ENCODE results near the gene MRPS18A.
A peak's percentile ranks its signal among the peaks of the same experiment; 100 is the strongest.
"Not testable (repeated sequence)": the region's sequence is repeated elsewhere in the genome, so short reads cannot be mapped to it uniquely, and the experiment has no call there.

MRPS18A gene

DNA sequence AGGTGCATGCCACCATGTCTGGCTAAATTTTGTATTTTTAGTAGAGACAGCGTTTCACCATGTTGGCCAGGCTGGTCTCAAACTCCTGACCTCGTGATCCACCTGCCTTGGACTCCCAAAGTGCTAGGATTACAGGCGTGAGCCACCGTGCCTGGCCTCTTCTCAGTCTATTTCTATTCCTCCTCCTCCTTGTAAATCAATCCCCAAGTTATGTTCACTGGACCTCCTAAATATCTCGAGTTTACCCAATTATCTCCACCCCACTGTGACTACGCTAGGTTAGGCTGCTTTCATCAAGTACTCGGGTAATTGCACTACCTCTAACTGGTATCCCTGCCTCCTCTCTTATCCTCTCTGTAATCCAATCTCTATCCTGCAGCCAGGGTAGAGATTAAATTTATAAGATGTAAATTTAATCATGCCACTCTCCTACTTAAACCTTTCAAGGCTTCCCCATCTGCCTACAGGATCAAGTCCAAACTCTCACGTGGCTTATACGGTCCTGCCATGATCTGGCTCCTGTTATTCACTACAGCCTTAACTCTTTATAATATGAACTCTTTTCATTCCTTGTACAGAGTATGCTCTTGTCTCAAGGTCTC lies 52.8 kb downstream of the MRPS18A start:
- DNase-seq (ENCODE audit: low read depth), result no peak

DNA sequence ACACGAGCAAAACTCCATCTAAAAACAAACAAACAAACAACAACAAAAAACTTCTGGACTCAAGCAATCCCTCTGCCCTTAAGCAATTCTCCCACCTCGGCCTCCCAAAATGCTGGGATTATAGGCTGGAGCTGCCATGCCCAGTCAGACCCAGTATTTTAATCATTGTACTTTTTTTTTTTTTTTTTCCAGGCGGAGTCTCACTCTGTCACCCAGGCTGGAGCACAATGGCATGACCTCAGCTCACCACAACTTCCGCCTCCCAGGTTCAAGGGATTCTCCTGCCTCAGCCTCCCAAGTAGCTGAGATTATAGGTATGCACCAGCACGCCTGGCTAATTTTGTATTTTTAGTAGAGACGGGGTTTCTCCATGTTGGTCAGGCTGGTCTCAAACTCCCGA lies 54.6 kb downstream of the MRPS18A start:
- not testable (repeated sequence) for DNase-seq (ENCODE audit: low read depth)

DNA sequence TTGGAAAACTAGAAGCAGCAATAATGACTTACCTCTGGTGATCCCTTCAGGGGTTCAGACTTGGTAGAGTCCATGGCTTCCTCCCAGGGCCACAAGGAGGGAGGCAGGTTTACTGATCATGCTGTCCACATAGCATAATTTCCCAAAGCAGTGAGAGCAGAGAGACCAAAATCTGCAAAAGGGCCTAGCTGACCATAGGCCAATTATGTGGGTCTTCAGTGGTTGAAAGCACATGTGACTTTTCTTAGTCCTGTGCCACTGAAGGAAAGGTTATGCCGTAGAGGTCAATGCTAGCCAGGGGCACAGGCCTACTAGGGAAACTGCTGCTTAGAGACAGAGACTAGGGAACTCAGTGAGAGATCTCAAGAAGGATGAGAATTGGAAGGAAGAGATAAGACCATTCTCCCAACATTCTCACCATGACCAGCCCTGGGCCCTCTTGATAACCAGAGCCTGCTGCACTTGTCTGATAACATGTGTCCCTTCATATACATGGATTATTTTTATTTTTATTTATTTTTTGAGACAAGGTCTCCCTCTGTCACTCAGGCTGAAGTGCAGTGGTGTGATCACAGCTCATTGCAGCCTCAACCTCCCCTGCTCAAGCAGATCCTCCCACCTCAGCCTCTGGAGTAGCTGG lies 56.5 kb downstream of the MRPS18A start:
- DNase-seq (ENCODE audit: low read depth), result no peak

DNA sequence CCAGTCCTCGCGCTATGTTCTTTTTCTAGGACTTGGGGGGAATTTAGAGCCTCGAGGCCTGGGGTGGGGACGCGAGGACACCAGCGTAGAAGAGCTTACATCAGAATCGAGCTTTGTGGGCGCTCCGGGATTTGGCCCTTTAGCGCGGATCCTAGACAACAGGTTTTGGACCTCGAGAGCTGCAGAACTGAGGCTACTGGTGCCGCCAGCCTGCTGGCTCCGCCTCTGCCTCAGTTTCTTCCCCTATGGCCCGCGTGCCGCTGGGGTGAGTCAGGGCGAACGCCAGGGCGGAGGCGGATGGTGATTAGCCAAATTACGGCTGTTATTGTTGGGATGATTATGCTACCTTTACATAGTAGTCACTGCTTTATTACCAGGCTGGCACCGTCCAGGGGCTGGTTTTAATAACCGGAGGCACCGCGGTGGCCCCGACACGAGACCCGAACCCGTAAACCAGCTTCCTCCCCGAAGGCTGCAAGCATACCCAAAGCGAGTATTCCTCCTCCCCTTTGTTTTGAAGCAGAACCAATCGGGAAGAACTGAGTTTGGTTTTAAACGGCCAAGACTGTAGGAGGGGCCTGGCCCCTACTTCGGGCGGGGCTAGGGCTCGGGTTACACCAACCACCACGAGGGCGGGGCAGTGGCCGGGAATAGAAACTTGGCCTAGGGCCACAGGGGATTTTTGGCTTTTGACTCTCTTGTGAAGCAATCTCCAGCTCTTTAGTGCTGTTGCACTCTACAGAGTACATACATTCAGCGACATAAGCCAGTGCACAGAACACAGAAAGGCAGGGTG lies 57.9 kb downstream of the MRPS18A start:
- DNase-seq (ENCODE audit: low read depth), result peak; percentile 99

DNA sequence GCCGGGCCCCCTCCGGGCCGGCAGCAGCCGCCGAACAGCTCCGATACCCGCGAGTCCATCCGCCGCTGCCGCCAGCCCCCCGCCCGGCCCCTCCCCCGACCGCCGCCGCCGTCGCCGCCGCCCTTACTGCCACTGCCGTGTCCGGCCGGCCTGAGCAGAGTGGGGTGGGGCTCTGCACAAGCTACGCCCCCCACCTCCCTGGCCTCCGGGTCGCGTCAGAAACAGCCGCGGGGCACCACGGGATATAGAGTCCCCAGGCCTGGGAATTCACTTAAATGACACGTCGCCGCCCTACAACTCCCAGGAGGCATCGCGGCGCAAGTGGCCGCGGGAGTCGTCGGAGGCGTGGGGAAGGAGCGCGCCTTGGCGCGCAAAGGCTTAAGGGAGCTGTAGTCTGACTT lies 58.5 kb downstream of the MRPS18A start, which contains the start of gene GTPBP2:
TSS of gene GTPBP2 (minus strand) at position 161 of the 401 bp plus-strand sequence. CDS start at position 59, 102 bp downstream.
- DNase-seq (ENCODE audit: low read depth), result peak; percentile 99

DNA sequence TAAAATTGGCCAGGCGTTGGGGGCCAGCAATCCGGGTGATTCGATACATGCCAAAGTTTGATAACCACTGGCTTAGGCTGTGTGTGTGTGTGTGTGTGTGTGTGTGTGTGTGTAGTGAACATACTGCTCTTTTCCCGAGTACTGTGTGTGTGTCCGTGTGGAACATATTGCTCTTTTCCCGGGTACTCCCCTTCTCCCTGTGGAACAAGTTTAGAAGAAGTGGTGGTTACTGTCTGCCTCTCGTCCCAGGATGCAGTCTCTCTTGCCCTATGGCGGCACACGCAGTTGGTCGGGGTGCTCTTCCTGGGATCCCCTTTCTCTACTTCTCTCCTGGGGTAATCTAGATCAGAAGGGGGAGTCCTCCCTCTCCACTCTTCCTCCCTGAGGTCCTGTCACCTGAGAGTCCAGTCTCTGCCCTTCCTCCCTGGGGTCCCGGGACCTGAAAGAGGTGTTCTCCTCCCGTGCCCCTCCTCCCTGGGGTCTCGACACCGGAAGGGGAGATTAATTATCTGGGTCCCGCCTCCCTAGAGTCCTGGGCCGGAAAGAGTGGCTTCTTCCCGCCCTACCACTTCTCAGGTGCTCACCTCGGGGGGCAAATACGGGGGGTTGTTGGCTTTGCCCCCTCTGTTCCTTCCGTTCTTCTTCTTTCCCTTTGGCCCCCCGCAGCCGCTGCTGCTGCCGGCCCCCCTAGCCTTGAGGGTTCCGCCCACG lies 59.0 kb downstream of the MRPS18A start:
- peak; percentile 29 for DNase-seq (ENCODE audit: low read depth)

DNA sequence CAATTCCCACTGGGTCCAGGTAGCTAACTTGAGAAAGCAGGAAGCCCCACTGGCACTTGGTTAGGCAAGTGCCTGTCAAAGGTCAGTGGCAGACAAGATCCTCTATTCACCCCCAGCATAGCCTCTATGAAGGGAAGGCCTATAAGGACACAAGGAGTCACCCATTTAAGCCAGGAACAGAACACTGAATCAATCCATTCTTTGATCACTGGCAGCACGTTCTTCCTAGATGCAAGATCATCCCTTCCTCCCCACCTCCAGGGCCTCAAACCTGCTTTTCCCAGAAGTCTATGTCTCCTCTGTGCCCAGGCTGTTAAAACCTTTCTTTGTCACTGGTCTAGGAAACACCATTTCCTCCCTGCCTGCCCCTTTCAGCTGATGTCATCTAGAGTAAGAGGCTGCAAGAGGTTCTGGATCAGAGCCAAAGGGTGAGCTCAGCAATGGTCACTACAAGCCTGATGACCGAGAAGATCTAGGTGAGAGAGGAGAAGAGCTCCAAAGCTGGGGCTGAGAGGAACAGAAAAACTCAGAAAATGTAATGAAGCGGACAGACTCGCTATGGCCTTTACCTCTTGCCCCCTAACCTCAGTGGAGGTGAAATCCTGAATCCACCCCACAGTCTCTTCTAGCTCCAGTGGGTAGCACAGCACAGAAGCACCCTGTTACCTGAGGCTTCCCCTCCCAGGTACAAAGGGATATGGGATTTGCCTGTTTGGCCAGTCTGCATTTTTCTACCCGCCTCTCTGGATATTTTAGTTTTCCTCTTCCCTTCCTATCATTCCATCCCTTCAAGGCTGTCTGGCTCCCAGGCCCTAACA lies 60.4 kb downstream of the MRPS18A start:
- peak; percentile 98 for DNase-seq (ENCODE audit: low read depth)

DNA sequence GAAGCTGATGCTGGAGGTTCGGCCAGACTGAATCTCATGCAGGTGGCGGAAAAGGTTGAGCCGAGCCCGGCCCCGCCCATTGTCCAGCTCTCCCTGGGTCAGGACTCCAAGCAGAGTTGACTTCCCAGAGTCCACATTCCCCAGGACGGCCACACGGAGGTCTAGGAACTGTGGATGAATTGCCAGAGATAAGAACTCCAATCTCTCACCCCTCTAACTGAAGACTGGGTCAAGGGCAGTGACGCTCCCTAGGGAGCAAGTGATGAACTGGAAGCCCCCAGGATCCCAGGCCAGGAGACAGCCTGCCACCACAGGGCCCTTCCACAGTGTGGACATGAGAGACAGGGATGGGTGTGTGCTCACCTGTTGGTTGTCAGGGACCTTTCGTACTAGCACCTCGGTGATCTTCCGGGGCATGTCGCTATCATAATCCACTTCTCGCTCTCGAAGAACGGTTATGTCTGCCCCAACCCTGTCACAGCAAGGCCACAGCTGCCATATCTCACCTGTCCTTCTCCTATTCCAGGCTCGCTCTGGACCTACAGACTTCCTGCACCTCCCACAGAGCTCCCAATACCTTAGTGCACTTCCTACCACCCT lies 62.1 kb downstream of the MRPS18A start:
- DNase-seq (ENCODE audit: low read depth), result no peak

DNA sequence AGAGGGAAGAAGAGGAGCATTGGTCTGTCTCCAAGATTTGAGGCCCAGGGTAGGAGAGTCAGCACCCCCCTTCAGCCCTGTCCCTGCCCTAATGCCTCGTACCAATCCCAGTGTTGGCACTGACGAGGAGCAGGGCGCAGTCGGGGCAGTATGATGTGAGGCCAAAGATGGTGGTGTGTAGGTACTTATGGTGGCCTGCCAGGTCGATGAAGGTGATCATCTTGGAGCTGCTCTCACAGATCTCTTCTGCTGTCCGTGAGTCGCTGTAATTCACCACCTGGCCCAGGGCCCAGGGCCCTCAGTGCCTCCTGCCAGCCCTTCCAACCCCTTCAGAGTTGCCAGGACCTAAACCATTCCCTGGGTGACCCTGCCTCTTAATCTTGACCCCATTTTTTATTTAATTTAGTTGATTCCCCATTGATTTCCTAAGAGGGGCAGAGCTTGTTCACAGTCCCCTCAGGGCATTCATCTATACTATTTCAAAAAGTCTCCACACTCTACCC lies 62.8 kb downstream of the MRPS18A start:
- no peak for DNase-seq (ENCODE audit: low read depth)

DNA sequence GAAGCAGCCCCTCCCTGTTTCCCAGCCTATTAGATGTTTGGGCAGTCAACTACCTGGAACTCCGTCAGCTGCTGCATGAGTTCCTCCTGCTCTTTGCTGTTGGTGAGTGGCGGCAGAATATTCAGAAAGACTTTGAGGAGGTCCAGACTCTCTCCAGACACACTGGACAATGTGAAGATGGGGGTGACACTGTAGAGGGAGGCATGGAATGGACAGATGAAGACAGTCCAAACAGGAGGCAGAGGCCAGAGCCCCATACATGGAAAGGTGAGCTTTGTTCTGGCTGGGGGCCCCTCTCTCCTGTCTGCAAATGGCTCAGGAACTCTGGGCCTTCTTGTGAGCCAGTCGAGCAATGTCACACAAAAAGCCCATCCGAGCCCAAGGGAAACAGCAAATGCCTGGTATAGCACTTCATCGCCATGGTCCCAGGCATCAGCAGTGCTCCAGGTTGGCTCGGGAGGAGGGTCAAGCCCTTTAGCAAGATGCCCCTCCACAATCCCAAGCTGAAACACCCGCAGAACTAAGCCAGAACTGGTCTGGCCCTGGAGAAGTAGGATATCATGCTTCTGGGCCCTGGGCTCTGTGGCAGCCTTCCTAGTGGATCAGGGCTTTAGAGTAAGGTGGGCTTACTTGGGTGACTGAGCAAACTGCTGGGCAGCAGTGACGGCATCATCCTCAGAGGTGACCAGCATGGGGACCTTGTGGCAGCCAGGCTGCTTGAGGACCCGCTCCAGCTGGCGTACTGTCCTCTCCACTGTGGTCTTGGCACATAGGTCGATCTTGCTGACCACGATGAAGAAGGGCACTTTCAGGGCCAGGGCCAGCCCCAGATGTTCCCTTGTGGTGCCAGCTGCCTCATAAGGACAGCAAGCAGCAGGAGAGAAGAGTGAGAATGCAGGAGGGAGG lies 63.5 kb downstream of the MRPS18A start:
- no peak for DNase-seq (ENCODE audit: low read depth)

DNA sequence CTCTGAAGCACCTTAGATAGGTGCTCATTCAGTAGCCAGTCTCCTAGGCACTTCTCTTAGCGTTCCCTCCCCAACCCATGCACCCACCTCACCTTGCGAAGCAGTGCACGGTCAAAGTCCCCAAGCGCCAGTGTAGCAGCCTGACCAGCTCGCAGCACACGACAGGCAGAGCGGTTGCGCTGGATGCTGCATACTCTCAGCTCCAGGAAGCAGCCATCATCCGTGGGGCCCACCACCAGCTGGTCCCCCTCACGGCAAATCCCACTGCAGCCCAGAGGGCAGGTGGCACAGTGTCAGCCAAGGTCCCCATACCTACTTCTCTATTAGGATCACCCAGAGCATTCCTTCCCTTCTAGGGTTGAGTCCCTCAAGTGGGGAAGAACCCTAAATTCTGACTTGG lies 65.0 kb downstream of the MRPS18A start:
- no peak for DNase-seq (ENCODE audit: low read depth)

DNA sequence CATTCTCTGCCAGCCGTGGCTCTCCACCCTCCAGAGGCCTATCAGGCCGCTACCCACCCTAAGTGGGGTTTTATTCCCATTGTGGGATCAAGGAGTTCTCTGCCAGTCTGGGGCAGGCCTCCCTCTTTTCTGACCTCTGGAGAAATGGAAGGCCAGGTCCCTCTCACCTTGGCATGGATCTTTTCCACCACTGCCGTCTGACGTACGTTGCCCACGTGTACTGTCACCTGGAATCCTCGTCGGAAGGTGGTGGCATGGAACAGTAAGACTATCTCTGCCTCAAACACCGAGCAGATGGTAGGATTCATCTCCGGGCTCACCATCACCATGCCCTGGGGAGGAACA lies 65.8 kb downstream of the MRPS18A start:
- no peak for DNase-seq (ENCODE audit: low read depth)

Measured in fibroblast of the conjunctiva (primary cell).